Panc1 (cell line): ENCODE measurements around the gene BMP7.

ENCODE experiments used
- POLR2AphosphoS5 ChIP-seq: IDR thresholded peaks from 2 replicates; pipeline ENCODE4 v1.6.1; 2012; ENCODE audit warnings: mild to moderate bottlenecking, low read depth, low read length, moderate library complexity
- SIN3A ChIP-seq: IDR thresholded peaks from 2 replicates; pipeline ENCODE4 v1.6.1; 2012; ENCODE audit warnings: low read depth, mild to moderate bottlenecking, low read length, moderate library complexity, borderline replicate concordance; ENCODE audit not compliant: insufficient read depth
- TF ChIP-seq, protein P1 (sequence below): fragments of 450-650 bp; IDR thresholded peaks from 2 replicates; pipeline ENCODE4 v1.5.1; 2017; ENCODE audit warnings: mild to moderate bottlenecking

DNA sequence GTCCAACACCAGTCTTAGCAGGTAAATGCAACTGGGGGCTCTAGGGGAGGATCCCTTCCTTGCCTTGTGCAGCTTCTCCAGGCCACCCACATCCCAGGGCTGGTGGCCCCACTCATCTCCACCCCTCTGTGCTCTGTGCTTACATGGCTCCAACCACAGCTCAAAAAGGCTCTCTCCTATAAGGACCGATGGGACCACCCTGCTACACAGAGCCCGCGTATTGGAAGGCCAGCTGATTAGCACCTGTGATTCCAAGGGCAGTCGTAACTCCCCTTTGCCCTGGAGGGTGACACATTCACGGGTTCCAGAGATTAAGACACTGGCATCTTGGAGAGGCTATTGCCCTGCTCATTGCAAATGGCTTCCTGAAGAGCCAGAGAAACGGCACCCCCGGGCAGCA, 84.8 kb downstream of the BMP7 start:
- TF ChIP-seq, protein P1, sequence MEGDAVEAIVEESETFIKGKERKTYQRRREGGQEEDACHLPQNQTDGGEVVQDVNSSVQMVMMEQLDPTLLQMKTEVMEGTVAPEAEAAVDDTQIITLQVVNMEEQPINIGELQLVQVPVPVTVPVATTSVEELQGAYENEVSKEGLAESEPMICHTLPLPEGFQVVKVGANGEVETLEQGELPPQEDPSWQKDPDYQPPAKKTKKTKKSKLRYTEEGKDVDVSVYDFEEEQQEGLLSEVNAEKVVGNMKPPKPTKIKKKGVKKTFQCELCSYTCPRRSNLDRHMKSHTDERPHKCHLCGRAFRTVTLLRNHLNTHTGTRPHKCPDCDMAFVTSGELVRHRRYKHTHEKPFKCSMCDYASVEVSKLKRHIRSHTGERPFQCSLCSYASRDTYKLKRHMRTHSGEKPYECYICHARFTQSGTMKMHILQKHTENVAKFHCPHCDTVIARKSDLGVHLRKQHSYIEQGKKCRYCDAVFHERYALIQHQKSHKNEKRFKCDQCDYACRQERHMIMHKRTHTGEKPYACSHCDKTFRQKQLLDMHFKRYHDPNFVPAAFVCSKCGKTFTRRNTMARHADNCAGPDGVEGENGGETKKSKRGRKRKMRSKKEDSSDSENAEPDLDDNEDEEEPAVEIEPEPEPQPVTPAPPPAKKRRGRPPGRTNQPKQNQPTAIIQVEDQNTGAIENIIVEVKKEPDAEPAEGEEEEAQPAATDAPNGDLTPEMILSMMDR: no peak
- TF ChIP-seq SIN3A (no peak), POLR2AphosphoS5 (no peak)
